Measurements from ENCODE around the gene BTBD9.

BTBD9 gene

GRCh38 chr6:38175786-38176185 is 463.9 kb downstream of the BTBD9 start:
- H3K36me3 ChIP-seq = no peaks in the 10 kb centered on the region
- no peaks in the 10 kb centered on the region for H3K9me3 ChIP-seq
- H3K4me1 ChIP-seq = peaks cover 2% of the 10 kb centered on the region
- no peak for TF ChIP-seq CTCF (IDR thresholded peaks at IDR 0.05; ENCODE audit: low read depth, low read length)
- DNase-seq = no peak
- no peak overlapping the region for H3K4me3 ChIP-seq (ENCODE audit: low read depth, low read length)
- H3K27me3 ChIP-seq = no peaks in the 10 kb centered on the region

- Histone ChIP-seq H3K9me3 (no peaks in the 10 kb centered on the region), H3K4me1 (peaks cover 10% of the 10 kb centered on the region), H3K36me3 (no peaks in the 10 kb centered on the region), H3K4me3 (ENCODE audit: low read depth, low read length) (no peak overlapping the region), H3K27me3 (no peaks in the 10 kb centered on the region)
- no peak for DNase-seq
- TF ChIP-seq CTCF (IDR thresholded peaks at IDR 0.05; ENCODE audit: low read depth, low read length) = no peak
Measured at GRCh38 chr6:38174806-38175495, 464.8 kb downstream of the BTBD9 start.

- no peak for DNase-seq
- peaks cover 12% of the 10 kb centered on the region for H3K4me1 ChIP-seq
- no peaks in the 10 kb centered on the region for H3K36me3 ChIP-seq
- no peaks in the 10 kb centered on the region for H3K9me3 ChIP-seq
- no peaks in the 10 kb centered on the region for H3K27me3 ChIP-seq
- TF ChIP-seq CTCF (IDR thresholded peaks at IDR 0.05; ENCODE audit: low read depth, low read length) = no peak
- H3K4me3 ChIP-seq (ENCODE audit: low read depth, low read length) = no peak overlapping the region
Measured at GRCh38 chr6:38174315-38174714, 465.4 kb downstream of the BTBD9 start.

- peaks cover 14% of the 10 kb centered on the region for H3K4me1 ChIP-seq
- DNase-seq = no peak
- H3K4me3 ChIP-seq (ENCODE audit: low read depth, low read length) = no peak overlapping the region
- no peak for TF ChIP-seq CTCF (IDR thresholded peaks at IDR 0.05; ENCODE audit: low read depth, low read length)
- no peaks in the 10 kb centered on the region for H3K36me3 ChIP-seq
- no peaks in the 10 kb centered on the region for H3K9me3 ChIP-seq
- no peaks in the 10 kb centered on the region for H3K27me3 ChIP-seq
Measured at GRCh38 chr6:38173909-38174308, 465.8 kb downstream of the BTBD9 start.

- TF ChIP-seq CTCF (IDR thresholded peaks at IDR 0.05; ENCODE audit: low read depth, low read length) = no peak
- no peak overlapping the region for H3K4me3 ChIP-seq (ENCODE audit: low read depth, low read length)
- H3K9me3 ChIP-seq = no peaks in the 10 kb centered on the region
Measured at GRCh38 chr6:38172739-38173410, 466.9 kb downstream of the BTBD9 start.

More at GRCh38 chr6:38172739-38173410, 466.9 kb downstream of the BTBD9 start:
- no peak for DNase-seq
- no peaks in the 10 kb centered on the region for H3K27me3 ChIP-seq
- no peaks in the 10 kb centered on the region for H3K36me3 ChIP-seq
- H3K4me1 ChIP-seq = peaks cover 20% of the 10 kb centered on the region
